ENCODE measurements around the gene KLHDC10.

DNA sequence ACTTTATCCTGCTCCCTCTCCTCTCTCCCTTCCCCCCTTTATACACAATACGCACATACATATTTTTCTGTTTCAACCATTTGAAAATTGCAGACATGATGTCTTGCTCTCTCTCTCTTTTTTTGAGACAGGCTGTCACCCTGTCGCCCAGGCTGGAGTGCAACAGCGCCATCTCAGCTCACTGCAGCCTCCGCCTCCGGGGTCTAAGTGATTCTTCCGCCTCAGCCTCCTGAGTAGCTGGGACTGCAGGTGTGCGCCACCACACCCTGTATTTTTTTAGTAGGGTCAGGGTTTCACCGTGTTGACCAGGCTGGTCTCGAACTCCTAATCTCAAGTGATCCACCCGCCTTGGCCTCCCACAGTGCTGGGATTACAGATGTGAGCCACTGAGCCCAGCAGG, 38.5 kb downstream of the KLHDC10 start:
- no peak for TF ChIP-seq CTCF (IDR thresholded peaks at IDR 0.05; ENCODE audit: insufficient read depth, low read length, poor library complexity, severe bottlenecking)
- no peak for TF ChIP-seq EZH2phosphoT487 (conservative IDR thresholded peaks at IDR 0.05; ENCODE audit: low read length)
